Heart left ventricle (tissue), 13 donors: ENCODE measurements around the gene PEX10.

Source experiments
- POLR2A ChIP-seq, 2 donors: fragments of 450-650 bp; IDR thresholded peaks; one replicate each; pipeline ENCODE4 v1.6.1; 2017; ENCODE audit warnings: antibody characterized with exemption in 2 of 2, mild to moderate bottlenecking in 2 of 2, moderate library complexity in 2 of 2
- TF ChIP-seq, protein P1 (sequence below), 12 donors: fragments of 200-600 bp; sonication (generic) in 4 of 12; IDR thresholded peaks; one replicate each; pipeline versions ENCODE4 v1.5.0 to v1.8.0; 2018 to 2022; ENCODE audit warnings: antibody characterized with exemption in 12 of 12, mild to moderate bottlenecking in 5 of 12
- donor health status: ischemic (EF 13 %, LVEDD 7.1; RV severe dilation, severe dysfunction).
- donor health status: DM: no; HTN: yes; CAD: no.
- donor health status: DM: no; HTN: no; CAD: no.
- donor health status: ischemic (EF 25% LVEDD 6.9; RV normal size, moderate dysfunction).
- donor health status: ischemic (EF 25% LVEDD 5.7; RV mildly dilated, moderate dysfunction).
- donor health status: ischemic (EF 35%, LVEDD 5.7; RV mildly dilated, moderate dysfunction).
- donor health status: nonischemic (EF 11% LVEDD 7.7; RV severe dilation, severe dysfunction).
- donor health status: DM: yes; HTN: yes; CAD: no.
- donor health status: PGD.
- donor health status: ischemic (EF 29% LVEDD 5.4; RV normal size, mild dysfunction).
- donor health status: nonischemic (EF 23%, LVEDD 6.1; RV moderate dilation, normal function).

DNA sequence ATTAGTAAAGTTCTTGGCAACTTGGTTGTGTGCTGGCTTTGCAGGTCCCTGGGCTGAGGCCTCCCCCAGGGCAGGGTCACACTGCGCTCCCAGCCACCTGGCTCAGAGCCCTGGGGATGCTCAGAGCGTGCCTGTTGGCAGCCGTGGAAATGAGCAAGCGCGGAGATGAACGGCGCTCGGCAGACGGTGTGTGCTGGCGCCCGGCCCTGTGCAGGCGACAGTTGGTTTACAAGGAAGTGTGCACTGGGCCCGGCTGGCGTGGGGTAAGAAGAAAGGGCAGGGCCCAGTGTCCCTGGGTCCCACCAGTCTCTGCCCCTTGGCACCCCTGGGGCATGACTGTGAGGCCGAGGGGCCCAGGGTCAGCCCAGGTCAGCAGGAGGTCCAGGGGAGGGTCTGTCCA is 25.7 kb upstream of the PEX10 start:
- TF ChIP-seq, protein P1, sequence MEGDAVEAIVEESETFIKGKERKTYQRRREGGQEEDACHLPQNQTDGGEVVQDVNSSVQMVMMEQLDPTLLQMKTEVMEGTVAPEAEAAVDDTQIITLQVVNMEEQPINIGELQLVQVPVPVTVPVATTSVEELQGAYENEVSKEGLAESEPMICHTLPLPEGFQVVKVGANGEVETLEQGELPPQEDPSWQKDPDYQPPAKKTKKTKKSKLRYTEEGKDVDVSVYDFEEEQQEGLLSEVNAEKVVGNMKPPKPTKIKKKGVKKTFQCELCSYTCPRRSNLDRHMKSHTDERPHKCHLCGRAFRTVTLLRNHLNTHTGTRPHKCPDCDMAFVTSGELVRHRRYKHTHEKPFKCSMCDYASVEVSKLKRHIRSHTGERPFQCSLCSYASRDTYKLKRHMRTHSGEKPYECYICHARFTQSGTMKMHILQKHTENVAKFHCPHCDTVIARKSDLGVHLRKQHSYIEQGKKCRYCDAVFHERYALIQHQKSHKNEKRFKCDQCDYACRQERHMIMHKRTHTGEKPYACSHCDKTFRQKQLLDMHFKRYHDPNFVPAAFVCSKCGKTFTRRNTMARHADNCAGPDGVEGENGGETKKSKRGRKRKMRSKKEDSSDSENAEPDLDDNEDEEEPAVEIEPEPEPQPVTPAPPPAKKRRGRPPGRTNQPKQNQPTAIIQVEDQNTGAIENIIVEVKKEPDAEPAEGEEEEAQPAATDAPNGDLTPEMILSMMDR (IDR thresholded peaks at IDR 0.05): no peak
- TF ChIP-seq POLR2A (IDR thresholded peaks at IDR 0.05): no peak
